ENCODE data around the gene ACER3.
"Not testable (repeated sequence)": the region's sequence is repeated elsewhere in the genome, so short reads cannot be mapped to it uniquely, and the experiment has no call there.

The ACER3 gene

DNA sequence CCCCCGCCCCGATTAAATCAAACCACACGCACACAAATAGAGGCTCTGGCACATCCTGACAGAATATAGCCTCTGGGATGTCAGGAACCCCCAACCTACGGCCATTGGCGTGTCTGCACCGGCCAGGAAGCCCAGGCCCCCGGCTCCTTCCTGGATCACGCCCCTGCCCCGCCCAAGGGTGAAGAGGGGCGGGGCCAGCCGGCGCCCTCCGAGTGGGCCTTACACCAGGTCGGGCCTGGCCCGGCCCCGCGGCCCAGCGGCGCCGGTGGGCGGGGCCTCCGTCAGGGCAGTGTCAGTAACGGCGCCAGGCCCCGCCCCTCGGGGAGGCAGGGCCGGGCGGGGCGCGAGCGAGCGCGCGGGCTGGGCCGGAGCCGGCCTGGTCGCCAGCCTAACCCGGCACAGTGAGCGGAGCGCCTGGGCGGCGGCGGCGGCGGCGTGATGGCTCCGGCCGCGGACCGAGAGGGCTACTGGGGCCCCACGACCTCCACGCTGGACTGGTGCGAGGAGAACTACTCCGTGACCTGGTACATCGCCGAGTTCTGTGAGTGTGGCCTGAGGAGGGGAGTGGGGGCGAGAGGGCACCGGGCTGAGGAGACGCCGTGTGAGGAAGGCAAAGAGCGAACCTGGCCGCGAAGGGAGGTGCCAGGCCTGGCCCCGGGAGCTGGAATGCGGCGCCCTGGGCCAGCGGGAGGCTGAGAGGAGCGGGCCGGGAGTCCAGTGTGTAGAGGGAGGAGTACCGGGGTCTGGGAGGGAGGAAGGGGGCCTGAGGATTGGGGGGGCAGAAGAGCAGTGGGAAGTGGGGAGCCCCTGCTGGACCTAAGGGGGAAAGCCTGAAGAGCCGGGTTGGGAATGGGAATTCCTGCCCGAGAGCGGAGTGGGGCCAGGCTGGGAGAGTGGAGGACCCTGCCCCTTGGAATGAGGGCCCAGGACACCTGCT, at the start of gene ACER3:
TSS of gene ACER3 (plus strand) at position 380 of the 937 bp plus-strand sequence. CDS start at position 439, 59 bp downstream.
- DNase-seq = peak; percentile 64

DNA sequence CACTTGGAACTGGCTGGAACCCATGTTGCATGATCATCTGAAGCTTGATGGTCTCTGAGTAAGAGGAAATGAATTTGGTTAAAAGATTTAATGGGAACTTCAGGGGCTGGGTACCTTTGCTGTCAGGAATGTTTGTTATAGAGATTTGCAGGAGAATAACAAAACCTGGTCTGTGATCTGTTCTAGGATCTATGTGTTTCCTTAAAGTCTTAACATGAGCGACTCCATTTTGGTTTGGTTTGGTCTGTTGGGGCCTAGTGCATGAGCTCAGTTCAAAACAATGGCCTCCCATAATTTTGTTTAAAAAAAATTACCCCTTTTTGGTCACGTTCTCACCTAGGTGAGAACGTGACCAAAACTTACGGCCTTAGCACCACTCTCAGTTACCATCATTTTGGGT, 49.5 kb upstream of the ACER3 start:
- DNase-seq = no peak

DNA sequence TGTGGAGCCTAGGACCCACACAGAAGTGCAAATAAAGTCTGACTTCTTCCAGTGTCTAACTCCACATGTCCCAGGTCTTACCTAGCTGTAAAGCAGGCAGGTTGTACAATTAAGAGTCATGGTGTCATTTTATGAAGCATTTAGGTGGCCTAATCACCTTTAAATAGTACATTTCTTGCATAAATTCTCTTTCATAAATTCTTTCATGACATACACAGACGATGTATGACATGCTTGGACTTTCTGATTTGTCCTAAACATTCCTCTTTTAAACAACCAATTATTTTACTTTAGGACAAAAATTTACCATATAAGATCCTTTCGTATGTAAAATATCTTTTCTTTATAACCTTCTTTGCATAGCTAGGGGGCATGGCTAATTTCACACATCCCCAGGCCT, 46.3 kb upstream of the ACER3 start:
- no peak for DNase-seq

DNA sequence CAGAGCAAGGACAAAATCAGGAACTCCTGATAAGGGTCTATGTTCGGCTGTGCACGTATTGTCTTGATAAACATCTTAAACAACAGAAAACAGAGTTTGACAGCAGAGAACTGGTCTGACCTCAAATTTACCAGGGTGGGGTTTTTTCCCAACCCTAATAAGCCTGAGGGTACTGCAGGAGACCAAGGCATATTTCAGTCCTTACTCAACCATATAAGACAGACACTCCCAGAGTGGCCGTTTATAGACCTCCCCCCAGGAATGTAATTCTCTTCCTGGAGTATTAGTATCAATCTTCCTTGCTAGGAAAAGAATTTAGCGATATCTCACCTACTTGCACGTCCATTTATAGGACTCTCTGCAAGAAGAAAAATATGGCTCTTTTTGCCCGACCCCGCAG, 45.0 kb upstream of the ACER3 start:
- not testable (repeated sequence) for DNase-seq

DNA sequence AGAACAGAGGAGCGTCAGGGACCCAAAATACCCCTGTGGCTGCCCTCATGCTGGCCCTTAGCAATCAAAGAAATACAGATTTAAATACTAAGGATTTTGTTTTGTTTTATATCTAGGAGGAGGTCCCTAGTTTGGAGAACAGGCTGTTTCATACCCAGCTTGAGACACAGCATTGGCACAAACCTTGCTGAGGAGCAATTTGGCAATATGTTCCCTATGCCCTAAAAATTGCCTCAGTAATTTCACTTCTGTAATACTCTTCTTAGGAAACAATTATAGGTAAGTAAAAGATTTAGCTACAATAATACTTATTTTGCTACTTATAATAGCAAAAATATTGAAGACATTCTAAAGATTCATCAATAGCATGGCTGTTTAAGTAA, 40.5 kb upstream of the ACER3 start:
- DNase-seq = no peak

DNA sequence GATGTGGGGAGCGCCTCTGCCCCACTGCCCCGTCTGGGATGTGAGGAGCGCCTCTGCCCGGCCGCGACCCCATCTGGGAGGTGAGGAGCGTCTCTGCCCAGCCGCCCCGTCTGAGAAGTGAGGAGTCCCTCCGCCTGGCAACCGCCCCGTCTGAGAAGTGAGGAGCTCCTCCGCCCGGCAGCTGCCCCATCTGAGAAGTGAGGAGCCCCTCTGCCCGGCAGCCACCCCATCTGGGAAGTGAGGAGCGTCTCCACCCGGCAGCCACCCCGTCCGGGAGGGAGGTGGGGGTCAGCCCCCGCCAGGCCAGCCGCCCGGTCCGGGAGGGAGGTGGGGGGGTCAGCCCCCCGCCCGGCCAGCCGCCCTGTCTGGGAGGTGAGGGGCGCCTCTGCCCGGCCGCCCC, 39.3 kb upstream of the ACER3 start:
- DNase-seq = not testable (repeated sequence)

DNA sequence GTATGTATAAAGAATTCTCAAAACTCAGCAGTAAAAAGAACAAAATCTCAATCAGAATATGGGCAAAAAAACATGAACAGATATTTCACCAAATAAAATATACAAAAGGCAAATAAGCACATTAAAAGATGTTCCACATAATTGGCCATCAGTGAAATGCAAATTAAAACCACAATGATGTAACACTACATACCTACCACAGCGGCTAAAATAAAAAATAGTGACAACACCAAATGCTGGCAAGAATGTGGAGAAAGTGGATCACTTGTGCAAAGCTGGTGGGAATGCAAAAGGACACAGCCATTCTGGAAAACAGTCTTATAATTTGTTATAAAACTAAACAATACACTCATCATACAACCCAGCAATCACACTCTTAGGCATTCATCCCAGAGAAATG, 38.3 kb upstream of the ACER3 start:
- no peak for DNase-seq

DNA sequence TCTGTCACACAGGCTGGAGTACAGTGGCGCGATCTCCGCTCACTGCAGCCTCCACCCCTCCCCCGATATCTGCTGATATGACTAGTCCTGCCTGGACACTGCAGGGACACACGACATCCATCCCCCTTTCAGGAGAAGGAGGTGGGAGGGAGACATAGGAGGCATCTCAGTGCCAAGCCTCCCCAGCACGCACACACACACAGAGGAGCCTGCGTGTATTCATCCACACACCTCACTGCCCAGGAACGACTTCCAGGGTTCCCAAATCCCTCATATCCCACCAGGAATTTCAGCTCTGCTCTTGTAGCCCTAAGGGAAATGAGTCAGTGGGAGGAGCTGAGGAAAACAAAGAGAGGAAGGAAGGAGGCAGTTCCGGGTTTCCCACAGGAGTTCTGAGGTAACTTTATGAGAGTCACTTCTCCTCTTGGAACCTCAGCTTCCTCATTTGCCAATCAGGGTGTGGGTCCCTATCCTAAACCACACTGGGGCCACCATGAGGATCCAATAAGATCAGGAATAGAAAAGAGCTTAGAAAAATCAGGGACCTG, 37.2 kb upstream of the ACER3 start:
- no peak for DNase-seq

DNA sequence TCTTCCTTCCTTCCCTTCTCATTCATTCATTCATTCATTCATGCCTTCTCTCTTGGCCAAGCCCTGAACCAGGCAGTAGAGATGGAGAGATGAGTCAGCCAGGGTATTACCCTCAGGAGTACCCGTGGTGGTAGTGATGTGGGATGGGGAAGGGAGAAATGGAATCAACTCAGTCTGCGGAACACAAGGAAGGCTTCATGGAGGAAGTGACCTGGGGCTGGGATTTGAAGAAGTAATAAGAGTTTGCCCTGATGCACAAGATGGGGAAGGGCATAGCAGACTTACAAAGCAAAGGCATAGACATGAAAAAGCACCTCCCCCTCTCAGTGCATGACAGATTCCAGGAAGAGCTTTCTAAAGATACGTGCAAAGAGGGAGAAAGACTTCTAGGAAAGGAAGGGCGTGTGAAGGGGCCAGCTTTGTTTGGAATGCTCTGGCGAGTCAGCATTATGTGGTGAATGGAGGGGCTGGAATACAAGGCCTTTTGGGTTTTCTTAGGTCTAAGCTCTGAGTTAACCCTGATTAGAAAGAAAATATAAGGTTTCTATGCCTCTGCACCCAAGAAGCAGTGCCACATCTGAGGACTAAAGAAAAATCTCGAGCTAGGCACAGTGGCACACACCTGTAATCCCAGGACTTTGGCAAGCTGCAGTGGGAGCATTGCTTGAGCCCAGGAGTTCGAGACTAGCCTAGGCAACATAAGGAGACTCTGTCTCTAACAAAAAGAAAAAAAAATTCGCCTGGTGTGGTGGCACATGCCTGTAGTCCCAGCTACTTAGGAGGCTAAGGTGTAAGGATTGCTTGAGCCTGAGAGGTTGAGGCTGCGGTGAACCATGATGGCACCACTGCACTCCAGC, 36.4 kb upstream of the ACER3 start:
- DNase-seq = no peak

DNA sequence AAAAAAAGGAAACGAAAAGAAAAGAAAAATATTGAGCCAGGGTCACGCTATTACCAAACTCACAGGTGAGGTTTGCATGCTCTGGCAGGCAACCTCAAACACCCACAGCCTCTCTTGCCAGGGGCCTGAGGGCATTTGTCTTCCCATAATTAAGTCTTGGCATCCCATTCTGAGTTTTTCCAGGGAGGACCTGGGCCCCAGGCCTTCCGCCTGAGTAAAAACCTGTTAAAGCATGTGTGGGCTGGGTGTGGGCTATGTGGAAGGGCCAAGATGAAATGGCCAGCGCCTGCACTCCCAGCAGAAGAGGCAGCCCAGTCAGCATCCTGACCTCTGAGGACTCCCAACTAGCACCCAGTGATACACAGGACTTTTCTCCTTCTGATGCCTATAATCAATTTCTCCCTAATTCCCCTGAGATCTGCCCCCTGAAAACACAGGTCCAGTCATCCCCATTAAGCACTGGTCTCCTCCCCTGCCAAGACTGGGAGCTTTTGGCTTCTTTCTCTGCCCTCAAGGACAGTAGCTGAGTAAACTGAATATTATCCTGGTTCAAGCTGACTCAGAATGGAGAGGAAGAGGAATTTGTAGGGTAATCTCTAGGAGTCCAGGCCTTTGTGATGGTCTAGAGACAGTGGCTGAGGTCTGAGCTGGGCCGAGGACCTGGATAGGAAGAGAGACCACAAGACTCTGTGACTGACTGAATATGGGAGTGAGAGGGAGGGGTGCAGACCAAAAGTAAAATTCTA, 35.6 kb upstream of the ACER3 start:
- no peak for DNase-seq

DNA sequence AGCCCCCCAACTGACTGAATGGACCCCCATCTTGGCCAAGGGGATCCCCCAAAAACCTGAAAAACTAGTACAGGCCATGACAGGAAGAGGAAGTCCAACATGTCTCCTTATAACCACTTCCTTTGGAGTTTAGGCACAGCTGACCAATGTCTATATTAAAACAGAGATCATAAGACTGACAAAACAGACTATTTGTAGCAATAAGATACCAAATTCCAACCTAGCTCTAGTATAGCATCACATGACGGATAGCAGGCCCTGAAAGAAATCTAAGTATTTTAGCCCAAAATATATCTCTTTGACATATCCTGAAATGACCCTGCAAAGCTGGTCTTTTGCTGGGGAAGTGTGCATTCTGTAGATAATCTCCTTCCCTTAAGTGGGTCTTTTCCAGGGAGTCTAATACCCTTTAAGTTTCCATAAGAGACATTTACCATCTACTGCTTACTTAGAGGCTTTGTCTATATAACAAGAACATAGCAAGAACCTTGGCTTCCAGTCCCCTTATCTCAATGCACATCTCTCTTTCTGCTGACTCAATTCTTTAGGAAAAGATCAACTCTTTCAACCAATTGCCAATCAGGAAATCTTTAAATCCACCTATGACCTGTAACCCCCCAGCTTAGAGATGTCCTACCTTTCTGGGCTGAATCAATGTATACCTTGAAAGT, 34.9 kb upstream of the ACER3 start:
- no peak for DNase-seq

DNA sequence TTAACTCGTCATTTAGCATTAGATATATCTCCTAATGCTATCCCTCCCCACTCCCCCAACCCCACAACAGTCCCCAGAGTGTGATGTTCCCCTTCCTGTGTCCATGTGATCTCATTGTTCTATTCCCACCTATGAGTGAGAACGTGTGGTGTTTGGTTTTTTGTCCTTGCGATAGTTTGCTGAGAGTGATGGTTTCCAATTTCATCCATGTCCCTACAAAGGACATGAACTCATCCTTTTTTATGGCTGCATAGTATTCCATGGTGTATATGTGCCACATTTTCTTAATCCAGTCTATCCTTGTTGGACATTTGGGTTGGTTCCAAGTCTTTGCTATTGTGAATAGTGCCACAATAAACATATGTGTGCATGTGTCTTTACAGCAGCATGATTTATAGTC, 34.2 kb upstream of the ACER3 start:
- not testable (repeated sequence) for DNase-seq

DNA sequence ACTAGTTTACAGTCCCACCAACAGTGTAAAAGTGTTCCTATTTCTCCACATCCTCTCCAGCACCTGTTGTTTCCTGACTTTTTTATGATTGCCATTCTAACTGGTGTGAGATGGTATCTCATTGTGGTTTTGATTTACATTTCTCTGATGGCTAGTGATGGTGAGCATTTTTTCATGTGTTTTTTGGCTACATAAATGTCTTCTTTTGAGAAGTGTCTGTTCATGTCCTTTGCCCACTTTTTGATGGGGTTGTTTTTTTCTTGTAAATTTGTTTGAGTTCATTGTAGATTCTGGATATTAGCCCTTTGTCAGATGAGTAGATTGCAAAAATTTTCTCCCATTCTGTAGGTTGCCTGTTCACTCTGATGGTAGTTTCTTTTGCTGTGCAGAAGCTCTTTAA, 33.7 kb upstream of the ACER3 start:
- not testable (repeated sequence) for DNase-seq

DNA sequence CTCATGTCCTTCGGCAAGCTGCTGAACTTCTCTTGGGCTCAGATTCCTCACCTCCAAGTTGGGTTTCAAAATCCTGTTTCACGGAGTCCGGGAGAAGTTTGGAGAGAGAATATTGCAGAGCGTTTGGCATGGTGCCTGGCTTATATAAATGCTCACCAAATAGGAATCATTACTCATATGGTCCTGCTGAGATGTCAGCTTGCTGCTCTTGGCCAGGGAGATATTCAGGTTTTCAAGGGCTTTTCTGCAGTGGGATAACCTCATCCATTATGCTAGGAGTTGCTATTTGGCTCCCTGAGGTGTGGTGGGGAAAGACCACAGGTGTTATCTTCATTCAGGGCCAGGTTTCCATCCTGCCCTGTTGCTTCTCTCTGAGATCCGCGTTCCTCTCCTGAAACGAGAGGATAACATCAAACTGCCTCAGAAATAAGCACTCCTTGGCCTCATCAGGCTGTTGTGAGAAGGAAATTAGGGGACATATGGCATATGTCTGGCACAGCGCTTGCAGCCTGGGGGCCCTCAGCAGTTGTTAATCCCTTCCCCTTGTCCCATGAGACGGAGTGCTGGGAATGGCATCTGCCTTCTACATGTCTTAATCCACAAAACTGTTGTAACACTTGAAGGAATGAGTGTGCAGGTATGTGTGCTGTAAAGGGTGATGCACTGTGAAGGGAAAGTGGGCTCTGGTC, 29.9 kb upstream of the ACER3 start:
- DNase-seq = no peak

DNA sequence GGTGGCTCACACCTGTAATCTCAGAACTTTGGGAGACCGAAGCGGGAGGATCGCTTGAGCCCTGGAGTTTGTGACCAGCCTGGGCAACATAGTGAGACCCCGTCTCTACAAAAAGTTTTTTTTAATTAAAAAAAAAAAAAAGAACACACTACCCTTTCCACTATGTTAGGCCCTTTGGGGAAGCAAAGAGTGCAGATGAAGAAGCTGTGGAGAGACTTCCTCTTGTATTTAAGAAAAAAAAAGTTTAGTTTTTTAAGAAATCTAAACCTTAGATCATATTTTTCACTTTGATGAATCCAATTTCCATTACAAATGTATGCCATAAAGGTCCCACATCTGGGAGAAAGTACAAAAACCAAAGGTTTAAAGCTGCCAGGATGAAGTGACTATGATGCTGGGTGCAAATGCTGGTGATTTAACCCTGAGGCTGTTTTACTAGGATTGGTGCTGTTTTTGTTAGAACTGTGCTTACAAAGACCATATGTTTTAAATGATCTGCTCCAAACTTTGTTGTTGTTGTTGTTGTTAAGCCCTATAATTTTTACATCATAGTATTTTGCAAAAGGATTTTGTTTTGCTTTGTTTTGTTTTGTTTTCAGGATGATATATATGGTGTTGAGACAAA, 28.9 kb upstream of the ACER3 start:
- no peak for DNase-seq

DNA sequence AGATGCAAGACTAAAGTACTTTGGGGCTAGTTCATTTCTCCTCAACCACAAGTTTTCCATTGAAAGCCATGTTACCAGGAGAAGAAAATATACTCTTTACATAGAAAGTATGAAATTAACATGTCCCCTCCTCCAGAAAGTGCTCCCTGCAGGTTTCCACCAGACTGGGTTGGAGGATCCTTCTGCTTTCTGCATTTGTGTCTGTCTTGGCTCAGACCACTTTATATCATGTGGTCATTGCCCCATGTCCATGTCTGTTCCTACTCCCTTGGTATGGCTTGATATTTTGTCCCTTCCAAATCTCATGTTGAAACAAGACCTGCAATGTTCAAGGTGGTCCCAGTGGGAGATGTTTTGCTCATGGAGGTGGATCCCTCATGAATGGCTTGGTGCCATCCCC, 28.4 kb upstream of the ACER3 start:
- DNase-seq = no peak

DNA sequence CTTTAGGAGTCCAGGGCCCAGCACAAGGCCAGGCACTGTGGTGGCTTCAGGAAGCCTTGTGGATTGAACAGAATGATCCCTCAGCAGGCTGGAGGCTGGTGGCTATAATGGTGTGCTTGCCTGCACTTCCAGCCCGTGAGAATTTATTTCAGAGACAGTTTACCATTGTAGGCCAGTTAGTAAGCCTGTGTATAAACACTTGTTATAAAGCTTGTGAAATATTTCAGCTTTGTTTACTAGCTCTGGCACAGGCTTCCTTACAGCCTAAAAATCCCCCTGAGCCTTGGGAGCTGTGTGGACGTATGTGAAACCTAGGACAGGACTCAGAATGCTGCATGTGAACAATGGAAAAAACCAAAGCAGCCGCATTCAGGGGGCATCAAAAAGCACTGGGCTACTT, 26.6 kb upstream of the ACER3 start:
- no peak for DNase-seq

DNA sequence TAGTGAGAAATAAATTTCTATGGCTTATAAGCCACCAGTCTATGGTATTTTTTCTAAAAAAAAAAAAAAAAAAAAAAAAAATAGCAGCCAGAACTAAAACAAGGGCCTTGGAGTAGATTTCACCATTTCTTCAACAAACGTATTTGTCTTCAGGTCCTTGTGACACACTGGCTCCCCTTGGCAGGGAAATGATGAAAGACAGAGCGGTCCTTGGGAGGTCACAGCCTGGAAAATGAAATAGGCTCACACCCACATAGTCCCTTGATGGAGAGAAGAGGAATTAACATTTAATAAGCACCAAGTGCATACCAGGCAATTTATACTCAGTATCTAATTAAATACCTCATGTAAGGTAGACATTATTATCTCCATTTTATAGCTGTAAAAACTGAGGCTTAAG, 25.7 kb upstream of the ACER3 start:
- no peak for DNase-seq

DNA sequence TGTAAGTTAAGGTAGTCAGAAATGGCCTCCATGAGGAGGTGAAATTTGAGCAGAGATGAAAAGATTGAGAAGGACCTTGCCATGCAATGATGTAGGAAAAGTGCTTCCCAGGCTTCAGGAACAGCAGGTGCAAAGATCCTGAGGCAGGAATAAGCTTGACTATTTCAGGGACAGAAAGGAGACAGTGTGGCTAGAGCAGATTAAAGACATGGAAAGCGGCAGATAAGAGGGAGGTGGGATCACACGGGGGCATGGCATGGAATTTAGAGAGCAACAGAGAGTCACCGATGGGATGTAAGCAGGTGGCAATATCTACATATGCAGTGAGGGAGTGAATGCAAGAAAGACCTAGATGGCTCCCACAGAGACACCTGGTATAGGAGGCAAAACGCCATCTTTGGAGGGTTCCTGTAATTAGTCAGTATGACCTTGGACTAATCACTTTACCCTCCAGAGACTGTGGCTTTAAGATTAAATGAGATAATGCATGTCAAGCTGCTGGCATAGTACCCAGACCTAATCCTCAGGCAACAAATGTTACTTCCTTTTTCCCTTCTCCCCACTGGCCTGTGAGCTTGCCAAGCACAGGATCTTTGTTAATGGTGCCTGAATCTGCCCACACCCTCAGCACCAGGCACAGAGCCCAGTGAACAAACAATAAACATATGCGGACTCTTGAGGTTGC, 24.6 kb upstream of the ACER3 start:
- DNase-seq = no peak

DNA sequence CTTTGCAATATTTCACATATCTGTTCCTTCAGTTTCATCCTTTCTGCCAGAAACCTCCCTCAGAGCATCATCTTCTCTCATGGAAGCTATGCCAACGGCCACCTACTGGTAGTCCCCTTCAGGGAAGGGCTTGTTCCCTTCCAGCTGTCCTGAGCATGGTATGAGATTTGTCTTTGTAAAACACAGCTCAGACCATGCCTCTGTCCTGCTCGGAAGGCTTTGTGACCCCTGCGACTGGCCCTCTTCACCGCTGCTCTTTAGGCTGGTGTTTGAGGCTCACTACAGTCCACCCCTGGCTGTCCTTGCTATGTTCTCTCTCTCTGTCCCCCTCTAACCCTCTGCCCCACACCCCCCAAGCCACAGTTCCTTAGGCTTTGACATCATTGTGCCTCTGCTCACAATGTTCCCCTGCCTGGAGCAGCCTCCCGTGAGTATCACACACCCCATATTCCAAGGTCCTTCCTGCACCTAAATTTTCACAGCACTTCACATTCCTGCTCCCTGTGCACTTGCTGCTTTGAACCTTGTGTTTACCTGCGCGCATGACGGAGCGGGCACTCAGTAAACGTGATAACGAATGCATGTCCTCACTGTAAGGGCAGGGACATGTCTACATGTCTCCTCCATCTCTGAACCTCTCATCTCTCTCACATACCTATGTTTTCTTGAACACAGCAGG, 24.0 kb upstream of the ACER3 start:
- no peak for DNase-seq
